H4 (cell line): ENCODE measurements around the gene NFIA. TPM values are rescaled to one million over a fixed set of nuclear protein-coding genes. Genes with fewer than 3 reads are reported as not detected.
"Not testable (repeated sequence)": the region's sequence is repeated elsewhere in the genome, so short reads cannot be mapped to it uniquely, and the experiment has no call there.

ENCODE experiments used
- DNase-seq: peaks from one replicate; pipeline ENCODE4 v3.0.0-alpha.2; 2015; ENCODE audit warnings: low spot score
- total RNA-seq: library from RNA; depleted of rRNA; stranded (reverse); fragments of >200 nt; shearing (Covaris generic); gene quantifications from 2 replicates; pipeline ENCODE4 v1.2.3, GENCODE V29; 2014

NFIA gene
- total RNA-seq, 1 experiment from 2014 or later = 7.4 TPM

DNA sequence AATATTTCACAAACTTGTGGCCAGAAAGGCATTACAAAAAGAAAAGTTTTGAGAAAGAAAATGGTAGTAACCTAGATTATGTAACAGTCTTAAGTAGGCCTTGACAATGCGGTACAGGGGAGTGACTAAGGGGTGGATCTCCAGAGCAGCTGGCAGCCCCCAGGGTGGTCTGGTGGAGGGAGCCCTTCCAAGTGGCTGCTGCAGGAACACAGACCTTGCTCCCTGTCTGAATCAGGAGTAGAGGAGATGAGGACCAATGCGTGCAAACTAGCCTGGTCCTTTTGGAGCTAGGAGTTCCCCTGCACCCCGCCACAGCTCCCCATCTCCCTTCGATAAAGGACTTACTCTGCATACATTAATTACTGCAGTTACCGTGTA, 189.0 kb downstream of the NFIA start:
- no peak for DNase-seq

DNA sequence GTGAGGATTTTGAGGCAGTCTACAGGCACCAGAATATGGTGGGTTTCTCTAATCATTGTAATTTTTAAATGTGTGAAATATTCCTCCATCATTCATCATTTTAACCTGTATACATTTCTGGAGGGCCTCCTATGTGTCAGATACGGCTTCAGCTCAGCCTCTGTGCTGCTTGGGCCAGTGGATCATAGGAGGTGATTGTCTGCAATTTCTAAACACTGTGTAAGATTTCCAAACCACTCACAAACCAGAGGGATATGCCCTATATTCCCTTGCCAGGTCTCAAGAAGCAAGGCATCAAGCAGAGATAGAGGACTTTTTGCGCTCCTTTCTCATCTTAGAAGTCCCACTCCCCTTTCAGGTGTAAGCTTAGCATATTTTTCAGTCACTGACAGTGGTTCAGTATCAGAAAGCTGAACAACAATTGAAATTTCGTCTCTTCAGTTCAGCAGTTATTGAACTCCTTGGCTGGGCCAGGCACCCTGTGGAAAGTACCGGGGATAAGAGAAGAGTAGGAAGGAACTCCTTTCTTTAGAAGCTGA, 190.9 kb downstream of the NFIA start:
- DNase-seq = no peak

DNA sequence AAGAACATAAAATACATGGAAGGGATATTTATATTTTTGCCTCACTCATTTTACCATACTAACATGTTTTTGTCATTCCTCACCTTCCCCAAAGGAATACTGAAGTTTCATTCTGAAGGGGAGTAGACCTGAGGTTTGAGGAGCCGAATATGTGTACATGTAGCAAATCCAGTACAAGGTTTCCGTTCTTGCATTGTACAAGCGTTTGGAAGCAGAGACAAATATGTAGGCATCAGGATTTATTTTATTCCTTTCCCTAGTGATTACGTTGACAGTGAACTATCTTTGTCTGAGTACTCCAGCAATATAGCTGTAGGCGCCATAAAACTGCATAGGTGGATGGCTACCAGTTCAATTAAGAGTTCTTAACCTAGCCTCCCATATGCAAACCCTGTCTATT, 191.5 kb downstream of the NFIA start:
- no peak for DNase-seq

DNA sequence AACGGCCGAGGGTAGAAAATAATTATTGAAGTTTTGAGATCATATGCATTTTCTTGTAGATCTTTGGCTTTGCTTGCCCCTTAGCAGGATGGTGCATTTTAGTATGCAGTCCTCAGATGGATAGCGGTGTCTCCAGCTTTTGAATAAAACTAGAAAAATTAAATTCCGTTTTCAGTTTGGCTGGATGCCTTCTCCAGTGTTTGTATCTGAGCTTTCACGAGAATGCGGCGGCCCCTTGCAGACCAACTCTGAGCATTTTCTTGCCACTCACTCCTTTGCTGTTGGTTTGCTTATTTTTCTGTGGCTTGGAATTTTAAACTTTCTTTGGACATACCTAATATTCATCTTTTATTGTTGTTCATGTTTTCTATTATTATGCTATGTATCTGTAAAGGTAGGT, 192.6 kb downstream of the NFIA start:
- no peak for DNase-seq

DNA sequence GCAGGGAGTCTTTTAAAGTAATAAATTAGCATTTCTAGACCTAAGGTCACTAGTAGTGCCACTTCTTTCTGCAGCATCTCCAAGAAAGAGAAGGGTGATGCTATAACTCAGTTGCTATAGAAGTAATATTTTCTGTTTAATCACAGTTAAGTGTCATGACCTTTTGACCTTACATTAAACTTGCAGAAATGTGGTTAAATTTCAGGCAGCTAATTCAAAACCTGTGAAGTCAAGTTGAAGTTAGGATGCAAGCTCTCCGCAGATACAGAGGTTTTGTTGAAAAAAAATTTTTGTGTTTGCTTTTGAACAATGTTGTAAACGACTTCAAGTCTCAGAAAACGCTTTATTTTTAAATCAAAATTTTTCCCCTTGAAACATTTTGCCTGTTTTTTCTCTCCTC, 193.9 kb downstream of the NFIA start:
- DNase-seq = no peak

DNA sequence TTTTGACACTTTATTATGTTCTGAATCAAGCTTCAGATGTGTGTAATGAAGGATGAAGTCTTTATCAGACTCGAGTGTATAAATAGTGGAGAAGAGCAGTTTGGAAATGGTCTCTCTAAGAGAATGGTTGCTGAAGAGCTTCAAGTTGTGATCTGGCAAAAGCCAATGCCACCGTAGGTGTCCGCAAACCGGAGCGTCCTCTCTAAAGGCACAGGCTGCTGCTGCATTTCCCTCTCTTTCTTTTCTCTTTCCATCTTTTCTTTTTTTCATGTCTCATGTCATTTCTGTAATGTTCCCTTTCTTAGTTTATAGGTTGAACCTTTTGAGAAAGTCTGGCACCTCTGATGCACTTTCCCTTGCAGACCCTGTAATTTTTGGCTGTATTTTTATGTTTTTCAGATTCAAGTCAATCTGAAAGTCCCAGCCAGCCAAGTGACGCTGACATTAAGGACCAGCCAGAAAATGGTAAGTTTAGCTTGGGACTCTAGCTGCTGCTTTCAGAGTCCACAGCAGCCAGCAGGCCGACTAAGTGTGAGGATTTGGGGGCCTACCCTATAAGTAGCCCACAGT, 194.8 kb downstream of the NFIA start:
- DNase-seq = no peak

DNA sequence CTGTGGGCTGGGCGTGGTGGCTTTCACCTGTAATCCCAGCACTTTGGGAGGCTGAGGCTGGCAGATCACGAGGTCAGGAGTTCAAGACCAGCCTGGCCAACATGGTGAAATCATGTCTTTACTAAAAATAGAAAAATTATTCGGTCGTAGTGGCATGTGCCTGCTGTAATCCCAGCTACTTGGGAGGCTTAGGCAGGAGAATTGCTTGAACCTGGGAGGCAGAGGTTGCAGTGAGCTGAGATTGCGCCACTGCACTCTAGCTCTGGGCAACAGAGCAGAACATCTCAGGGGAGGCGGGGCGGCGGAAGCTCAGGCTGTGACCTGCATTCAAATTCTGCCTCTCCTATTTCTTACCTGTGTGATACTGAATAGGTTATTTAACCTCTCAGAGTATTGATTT, 196.1 kb downstream of the NFIA start:
- DNase-seq = not testable (repeated sequence)

DNA sequence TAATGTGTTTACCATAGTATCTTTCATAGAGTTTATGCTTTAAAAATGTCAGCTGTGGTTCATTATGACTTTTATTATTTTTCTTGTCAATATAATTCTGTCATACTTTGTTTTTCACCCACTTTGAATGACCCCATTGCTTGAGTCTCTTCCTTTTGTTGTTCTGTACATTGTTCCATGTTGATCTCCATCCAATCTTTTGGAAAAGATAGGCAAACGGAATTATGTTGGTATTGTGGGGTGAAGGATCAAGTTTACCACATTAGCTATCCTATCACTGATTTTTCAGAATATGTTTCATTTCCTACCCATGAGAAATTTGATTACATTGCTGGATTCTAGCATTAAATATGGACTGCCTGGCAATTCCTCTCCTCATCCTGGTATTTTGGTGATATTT, 196.6 kb downstream of the NFIA start:
- no peak for DNase-seq

DNA sequence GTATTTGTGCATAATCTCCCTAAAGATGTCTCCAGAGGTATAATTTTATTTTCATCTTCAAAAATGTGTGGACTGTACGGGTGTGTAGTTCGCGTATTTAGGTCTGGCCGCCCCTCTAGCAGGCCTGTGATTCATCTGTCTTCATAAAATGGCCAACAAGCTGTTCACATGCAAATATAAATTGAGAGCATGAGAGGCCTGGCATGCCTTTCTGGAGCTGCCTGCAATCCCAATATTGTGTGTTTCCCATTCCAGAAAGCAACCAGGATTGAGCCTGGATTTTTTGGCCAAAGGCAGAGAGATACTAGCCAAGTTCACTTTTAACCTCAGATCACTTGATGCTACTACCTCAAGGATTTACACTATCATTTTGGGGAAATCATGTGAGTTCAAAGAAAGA, 197.2 kb downstream of the NFIA start:
- no peak for DNase-seq

DNA sequence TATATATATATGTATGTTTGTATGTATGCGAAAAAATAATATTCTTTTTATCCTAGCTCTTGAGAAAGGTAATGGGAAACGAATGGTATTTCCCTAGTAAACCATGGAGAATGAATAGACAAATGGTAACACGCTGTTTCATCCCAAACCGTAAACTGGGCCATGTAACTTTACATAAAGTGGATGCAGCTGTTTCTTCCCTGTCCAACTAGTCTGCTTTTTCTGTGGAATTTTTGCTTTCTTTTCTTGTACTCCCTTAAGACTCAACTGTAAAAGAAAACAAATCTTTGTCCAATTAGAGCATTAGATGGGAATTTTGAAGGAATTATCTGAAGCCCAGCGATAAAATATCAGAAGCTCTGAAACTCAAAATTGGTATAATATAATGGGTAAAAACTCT, 198.1 kb downstream of the NFIA start:
- no peak for DNase-seq

DNA sequence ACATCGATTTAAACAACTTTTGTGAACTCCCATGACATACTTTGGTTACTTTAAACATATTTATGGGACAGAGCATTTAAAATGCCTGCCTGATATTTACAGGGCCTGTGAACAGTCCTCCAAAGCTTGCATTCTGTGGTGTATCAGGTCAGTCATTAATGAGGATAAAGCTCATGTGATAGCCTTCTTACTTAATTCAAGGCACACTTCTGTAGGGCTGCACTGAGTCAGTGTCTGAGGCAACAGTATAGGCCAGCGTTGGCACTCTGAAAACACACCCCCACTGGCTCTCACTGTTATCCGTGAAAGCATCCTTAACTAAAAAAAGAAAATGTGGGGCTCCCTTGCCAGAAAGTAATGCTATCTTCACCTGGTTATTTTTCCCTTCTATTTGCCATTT, 200.0 kb downstream of the NFIA start:
- DNase-seq = no peak

DNA sequence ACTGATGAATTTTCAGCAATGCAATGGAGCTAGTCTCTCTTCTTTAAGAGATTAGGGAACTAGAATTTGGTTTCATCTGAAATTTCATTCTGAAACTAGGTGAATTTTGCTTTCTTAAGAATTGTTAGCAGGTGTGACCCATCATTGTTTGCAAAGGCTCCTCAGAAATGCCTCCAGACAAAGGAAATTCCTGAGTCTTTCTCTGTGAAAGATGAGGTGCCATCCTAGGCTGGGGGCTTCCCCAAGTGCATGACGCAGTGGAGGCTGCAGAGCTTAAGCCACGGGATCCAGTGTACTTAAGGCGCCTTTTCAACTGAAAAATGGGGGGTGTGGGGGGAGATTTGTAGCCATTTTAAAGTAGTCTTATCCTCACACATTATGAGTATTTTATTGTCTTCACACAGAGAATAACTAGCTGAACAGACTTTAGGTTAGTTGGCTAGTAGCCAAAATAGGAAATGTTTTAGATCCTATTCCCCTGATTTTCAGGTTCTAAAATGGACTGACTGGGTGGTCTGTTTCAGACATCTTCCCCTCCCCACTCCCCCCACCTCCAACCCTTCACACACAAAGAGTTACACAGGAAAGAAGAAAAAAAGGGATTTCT, 202.0 kb downstream of the NFIA start:
- no peak for DNase-seq

DNA sequence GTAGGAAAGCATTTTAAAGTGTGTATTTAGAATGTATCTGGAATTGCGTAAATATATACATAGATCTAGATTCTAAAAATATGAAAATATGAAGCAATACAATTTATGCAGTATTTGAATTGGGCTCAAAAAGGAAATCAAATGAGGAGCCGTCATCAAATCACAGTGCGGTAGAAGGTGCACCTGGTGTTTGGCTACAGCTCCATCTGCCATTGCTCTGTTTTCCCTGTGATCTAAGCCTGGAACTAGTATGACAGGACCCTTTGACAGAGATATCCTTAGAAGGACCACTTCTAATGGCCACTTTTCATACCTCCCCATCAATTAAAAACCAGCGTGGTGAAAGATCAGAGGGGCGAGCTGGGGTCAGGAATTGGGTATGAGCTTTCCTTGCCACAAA, 202.6 kb downstream of the NFIA start:
- DNase-seq = no peak

DNA sequence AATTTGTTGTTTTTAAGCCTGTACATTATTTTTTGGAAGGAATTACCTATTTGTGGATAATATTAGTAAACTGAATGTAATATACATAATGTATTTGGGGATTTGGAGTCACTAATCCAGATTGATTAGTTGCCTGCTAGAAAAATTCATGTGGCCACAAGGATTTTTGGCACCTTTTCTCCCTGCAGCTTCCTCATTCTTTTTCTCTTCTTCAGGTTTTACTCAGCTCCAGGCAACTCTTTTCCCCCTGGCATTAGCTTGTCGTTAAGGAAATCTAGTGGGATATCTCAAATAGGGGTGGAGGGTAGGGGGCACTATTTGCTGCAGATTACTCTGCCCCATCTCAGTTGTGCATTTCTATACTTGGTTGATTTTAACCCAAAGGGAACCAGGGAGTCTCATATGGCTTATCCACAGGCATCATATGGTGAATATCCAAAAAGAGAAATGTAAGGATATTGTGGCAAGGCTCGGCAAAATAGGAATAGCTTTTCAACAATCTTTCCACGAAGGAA, 203.1 kb downstream of the NFIA start:
- DNase-seq = no peak

DNA sequence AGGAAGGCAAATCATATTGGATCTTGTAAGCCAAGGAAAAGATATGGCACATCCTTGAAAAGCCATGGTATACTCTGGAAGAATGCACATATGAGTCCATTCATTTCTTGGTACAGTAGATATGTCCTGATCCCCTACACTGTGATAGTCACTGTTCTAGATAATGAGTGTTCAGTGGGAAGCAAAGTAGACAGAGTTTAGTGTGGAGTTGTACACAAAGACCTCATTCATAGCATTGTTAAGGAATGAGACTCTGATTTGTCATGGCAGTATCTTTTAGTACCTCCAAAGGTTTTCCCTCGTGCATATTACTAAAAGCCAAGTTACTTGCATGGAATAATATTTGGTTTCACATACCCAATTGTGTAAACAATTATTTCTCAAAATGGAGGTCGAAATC, 204.7 kb downstream of the NFIA start:
- no peak for DNase-seq

DNA sequence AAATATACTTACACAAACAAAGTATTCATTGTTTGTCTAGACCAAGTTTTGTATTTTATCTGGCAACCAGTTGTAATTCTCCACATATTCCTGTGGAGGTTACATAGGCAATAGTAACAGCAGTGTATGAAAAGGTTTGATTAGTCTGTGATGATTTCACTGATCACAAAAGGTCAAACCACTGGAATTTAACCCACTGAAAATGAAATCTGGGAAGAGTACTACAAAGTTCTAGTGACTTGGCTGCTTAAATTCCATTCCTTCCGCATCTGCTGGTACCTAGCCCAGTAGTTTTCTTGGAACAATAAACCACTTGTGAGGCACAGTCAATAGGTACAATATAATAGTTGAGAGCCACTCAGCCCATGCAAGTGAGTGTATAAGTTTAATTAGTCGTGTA, 205.4 kb downstream of the NFIA start:
- DNase-seq = no peak

DNA sequence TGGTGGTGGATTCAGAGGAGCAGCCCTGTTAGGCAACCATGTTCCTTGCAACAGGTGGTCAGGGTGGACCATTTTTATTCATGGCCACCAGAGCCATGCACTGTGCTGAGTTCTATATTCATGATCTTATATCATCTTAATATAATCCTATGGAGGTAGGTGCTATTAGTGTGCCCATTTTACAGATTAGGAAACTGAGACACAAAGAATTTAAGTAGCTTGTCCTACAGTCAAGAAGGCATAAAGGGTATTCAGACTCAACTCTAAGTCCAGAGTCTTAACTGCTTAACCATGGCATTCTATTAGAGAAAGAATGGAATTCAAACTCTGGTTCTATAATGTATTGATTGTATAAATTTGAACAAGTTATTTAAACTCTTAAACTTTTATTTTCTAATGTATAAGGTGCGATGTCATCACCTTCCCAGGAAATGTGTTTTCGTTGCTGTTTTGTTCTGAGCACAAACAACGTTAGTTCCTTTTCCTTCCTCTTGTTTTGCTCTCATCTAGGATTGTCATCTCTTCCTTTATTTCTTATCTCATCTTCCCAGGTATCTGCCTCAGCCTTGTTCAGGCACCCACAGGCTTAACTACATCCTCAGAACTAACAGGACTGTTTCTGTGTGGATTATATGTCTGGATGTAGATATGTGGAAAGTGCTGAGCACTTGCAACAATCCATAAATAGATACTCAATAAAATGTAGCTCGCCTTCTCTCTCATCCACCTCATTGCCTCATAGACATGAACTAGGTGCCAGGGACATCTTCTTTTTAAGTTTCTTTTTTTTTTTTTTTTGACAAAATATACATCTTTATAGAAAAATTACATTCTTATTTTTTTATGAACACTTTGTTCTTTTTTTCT, 207.1 kb downstream of the NFIA start:
- DNase-seq = no peak

DNA sequence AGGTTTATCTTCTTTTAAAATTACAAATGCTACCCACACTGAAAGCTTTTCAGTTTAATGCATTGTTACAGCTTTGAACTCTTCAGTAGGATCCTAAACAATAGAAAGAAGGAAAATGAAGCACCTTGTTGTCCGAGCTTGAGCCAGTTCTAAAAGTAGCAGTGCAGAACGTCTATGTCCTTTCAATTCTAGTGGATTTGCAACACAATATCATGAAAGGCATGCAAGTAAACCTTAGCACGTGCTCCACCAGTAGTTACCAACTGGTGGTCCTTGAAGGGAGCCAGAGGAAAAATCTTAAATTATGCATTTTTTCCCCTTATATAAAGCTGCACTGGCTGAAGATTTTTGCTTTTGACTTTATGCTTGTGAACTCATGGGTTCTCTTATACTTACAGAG, 208.2 kb downstream of the NFIA start:
- DNase-seq = no peak

DNA sequence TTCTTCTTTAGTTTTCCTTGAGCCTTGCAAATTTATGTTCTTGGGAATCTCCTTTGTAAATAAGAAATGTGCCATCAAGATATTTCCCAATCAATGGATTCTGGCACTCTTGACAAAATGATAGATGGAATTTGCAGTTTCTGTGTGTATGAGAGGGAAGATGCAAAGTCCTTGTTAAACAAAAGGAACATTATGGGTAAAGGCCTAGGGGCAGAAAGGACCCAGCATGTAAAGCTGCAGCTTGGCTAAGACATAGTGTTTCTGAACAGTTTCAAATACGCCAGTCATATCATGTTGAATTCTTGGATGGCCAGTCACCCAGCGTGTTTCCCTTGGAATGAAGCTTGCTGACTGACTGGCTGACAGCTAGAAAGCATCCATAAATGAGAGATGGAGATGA, 210.8 kb downstream of the NFIA start:
- no peak for DNase-seq

DNA sequence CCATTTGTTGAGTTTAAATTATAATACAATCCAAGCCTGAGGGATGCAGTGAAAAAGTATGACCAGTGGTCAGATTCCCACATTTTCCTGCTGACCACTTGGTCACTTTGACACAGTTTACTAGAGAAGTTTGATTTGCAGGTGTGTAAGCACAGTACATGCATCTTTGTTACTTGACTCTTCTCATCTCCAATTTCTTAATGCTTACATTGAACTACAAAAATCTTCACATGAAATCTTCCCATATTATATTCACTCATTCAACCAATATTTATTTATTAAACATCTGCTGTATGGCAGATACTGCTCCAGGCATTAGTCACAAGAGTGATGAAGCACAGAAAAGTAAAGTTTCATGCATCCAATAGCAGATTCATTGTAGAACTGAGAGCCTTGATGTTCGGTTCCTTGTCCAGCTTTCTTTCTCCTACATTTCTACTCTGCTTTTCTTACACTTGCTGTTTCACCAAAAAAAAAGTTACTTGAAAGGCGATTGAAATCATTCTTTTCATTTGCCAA, 211.7 kb downstream of the NFIA start:
- no peak for DNase-seq

DNA sequence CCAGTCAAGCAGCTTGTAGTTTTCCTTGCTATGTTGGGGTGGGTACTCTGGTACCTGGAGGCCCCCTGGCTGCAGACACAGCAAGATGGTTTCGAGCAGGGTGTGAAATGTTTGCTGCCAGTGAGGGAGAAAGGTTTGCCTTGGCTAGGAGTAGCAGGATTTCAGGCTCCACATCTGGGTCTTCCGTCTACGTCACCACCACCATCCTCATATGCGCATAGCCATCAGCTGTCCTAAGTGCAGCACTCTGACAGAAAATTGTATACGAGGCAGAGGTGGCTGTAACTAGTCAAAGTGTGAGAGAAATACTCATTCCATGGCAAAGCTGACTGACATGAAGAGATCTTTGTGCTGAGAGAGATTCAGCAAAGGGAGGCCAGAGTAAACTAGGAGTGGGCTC, 212.6 kb downstream of the NFIA start:
- DNase-seq = no peak

DNA sequence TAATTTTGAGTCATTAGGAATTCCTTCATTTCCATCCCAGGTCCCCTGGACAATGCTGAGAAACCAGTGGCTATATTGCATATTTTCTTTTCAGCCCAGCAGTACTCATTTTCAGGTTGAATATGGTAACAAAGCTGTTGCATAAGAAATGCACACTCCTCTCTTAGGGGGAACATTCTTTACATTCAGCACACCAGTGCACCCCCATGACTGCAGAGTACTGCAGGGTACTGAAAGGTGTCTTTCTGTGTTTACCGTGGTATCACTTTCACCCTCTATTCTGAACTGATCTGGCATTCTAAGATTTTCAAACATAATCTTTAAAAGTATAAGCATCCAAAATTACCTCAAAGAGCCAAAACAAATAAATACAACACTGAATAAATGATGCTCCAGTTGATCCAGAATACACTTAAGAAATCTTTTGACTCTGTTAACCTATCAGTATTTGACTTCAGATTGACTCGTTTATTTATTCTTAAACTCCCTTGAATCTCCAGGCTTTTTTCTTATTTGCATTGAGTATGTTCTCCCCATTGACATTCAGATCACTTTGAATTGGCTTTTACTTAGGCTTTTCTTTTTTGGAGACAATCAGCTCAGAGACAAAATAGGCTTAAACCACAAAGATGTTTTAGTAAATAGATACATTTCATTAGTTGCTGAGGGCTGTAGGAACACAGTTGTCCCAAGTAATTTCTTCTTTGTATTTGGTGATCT, 213.6 kb downstream of the NFIA start:
- DNase-seq = no peak
